GM19452 (cell line): ENCODE results near the gene CABP2.
"Not testable (repeated sequence)": the region's sequence is repeated elsewhere in the genome, so short reads cannot be mapped to it uniquely, and the experiment has no call there.

Experiments used
- ATAC-seq: cut with Tn5 transposase; IDR thresholded peaks from one replicate; pipeline ENCODE4 v1.9.1; 2021; ENCODE audit not compliant: unreplicated experiment

The CABP2 gene

DNA sequence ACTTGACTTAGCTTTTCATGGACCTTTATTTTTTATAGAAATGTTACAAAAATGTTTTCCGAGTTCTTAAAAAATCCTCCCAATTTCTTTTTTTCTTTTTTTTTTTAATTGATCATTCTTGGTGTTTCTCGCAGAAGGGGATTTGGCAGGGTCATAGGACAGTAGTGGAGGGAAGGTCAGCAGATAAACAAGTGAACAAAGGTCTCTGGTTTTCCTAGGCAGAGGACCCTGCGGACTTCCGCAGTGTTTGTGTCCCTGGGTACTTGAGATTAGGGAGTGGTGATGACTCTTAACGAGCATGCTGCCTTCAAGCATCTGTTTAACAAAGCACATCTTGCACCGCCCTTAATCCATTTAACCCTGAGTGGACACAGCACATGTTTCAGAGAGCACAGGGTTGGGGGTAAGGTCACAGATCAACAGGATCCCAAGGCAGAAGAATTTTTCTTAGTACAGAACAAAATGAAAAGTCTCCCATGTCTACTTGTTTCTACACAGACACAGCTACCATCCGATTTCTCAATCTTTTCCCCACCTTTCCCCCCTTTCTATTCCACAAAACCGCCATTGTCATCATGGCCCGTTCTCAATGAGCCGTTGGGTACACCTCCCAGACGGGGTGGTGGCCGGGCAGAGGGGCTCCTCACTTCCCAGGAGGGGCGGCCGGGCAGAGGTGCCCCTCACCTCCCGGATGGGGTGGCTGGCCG is 45.7 kb downstream of the CABP2 start:
- not testable (repeated sequence) for ATAC-seq

DNA sequence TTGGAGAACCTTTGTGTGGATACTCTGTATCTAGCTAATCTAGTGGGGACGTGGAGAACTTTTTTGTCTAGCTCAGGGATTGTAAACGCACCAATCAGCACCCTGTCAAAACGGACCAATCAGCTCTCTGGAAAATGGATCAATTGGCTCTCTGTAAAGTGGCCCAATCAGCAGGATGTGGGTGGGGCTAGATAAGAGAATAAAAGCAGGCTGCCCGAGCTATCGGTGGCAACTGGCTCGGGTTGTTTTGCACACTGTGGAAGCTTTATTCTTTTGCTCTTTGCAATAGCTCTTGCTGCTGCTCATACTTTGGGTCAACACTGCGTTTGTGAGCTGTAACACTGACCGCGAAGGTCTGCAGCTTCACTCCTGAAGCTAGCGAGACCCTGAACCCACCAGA is 46.6 kb downstream of the CABP2 start:
- not testable (repeated sequence) for ATAC-seq

DNA sequence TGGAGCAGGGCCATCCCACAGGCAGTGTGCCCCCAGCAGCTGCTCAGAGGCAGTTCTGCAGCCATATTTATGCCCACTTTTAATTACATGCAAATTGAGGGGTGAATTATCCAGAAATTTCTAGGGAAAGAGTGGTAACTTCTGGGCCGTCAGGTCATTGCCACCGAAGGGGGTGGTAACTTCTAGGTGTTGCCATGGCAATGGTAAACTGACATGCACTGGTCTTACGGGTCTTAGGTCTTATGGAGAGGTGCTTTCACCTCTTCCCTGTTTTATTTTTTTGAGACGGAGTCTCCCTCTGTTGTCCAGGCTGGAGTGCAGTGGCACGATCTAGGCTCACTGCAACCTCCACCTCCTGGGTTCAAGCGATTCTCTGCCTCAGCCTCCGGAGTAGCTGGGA is 50.4 kb downstream of the CABP2 start:
- no peak for ATAC-seq

DNA sequence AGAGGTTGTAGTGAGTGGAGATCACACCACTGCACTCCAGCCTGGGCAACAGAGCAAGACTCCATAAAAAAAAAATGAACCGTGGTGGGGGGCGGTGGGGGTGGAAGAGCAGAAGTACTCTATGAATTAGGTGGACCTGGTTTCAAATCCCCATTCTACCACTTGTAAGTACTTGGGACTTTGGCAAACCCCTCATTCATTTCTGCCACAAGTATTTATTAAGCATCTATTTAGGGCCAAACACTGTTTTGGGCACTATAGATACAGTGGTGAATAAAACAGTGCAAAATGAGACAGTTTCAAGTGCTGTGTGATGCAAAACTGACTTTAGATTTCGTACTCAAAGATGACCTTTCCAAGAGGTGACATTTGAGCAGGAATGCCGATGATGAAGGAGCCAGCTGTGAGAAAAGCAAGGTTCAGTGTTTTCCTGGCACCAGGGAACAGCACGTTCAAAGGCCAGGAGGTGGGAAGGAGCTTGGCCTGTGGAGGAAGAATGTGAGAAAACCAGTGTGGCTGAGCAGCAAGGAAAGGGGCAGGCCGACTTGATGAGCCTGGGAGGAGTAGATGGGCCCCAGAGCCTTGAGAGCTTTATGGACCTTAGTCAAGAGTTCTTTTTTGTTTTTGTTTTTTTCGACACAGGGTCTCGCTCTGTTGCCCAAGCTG is 52.8 kb downstream of the CABP2 start:
- ATAC-seq, result no peak

DNA sequence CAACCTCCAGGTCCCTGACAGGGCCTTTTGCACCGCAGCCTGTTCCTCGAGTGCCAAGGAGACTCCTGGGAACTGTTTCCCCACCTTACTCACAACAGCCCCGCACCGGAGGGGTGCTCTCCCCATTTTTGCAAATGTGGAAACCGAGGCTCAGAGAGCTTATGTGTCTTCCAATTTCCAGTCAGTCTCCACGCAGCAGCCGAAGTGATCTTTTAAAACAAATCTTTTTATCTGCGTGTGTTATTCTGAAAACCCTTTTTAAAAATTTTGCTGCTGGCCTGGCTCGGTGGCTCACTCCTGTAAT is 53.8 kb downstream of the CABP2 start:
- no peak for ATAC-seq
